Frontal cortex (tissue), 4 donors: Measurements from ENCODE around the gene PTRHD1. TPM values are rescaled to one million over a fixed set of nuclear protein-coding genes. Genes with fewer than 3 reads are reported as not detected.
A peak's percentile ranks its signal among the peaks of the same experiment; 100 is the strongest.
"Not testable (repeated sequence)": the region's sequence is repeated elsewhere in the genome, so short reads cannot be mapped to it uniquely, and the experiment has no call there.

Experiments used
- DNase-seq, 2 donors: peaks; one replicate each; pipeline ENCODE4 v3.0.0; 2012; ENCODE audit warnings: low spot score in 2 of 2
- FAIRE-seq: peaks from 2 replicates; lab custom pipeline; 2012; peaks lifted over from hg19 to GRCh38; lab: Jason Lieb, UNC
- total RNA-seq: library from RNA; depleted of rRNA; stranded (reverse); fragments of >200 nt; gene quantifications from one replicate; pipeline ENCODE4 v1.2.3, GENCODE V29; 2014
- donor health status: control.
- donor health status: control.
- donor health status: control.

Gene PTRHD1
- total RNA-seq = 41.2 TPM

DNA sequence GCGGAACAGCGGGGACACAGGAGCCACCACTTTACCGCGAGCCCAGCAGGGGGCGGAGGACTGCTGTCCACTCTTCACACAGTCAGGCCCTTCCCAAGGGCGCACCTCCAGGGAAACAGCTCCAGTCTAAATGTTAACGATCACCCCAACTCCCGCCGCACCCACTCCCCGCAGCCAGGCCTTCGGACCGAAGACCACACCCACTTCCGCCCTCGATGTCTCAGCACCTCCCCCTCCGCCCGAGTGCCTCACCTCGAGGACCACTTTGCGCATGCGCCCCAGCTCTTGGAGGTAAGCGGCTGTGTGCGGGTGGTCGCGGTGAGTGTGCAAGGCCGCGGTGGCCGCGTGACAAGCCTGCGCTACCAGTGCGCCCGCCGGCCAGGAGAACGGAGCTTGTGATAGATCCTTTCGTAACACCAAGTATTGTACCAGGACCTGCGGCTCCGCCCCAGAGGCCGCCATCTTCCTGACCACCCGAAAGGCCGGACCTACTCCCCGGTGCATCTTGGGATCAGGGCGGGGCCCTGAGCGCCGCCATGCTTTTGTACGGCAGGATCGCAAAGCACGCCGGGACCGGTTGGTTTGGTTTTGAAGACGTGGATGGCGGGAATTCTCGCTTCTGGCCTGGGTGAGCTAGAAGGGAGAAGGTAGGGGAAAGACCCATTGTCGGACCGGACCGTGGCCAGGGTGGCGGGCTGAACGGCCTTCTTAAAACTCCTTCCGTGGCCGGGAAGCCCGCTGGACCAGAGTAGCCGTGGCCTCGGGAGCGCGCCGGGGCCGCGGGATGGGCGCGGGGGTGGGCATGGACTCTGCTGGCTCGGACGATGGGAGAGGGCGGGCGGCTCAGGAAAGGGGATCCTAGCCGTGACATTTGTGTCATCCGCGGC is at the start of gene PTRHD1, which contains the start of gene CENPO:
TSS of gene PTRHD1 (minus strand) at position 518 of the 887 bp plus-strand sequence. CDS start at position 504, 14 bp downstream.
TSS of gene CENPO (plus strand) at position 552 of the 887 bp plus-strand sequence. CDS start 495 bp downstream, outside the sequence.
- FAIRE-seq (no peak), DNase-seq (peak; percentile 92)

DNA sequence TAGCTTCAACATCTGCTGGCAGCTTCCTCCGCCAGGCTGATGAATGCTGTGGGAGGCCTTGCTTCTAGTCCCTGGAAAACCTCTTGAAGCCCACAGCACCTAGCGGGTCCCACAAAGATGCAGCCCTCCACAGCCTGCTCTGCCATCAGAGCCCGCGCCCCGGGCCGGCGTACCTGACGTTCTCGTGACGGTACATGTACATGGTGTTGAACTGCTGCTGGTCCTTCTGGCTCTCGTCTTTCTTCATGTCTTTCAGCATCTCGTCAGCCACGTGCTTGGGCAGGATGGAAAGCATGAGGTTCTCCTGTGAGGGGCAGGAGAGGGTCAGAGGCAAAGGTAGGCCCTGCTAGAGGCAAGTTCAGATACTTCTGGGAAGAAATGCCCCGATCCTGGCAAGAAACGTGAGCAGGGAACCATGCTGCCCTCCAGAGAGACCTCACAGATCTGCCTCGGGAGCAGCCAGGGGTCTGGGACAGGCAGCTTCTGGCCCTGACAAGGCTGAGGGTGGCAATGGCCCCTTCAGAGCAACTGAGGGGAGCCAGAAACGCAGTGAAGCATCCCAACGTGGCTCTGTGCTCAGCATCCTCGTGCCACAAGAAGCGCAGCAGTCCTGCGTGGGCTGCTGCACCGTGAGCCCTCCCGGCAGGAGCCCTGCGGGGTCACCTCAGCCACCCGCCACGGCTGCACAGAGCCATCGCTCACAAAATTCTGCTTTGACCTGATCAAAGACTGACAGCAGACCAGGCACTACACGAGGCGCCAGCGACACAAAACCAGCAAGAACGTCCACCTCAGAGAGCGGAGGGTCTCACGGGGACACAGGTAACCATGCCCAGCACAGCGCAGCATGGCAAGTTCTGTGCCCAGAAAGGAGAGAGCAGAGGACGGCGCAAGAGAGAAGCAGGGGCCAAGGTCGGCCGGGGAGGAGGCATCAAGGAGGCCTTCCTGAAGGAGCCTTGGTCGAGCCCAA is 49.2 kb upstream of the PTRHD1 start:
- no peak for DNase-seq
- FAIRE-seq = no peak

GRCh38 chr2:24840962-24841945 is 48.1 kb upstream of the PTRHD1 start:
- no peak for DNase-seq
- no peak for FAIRE-seq

DNA sequence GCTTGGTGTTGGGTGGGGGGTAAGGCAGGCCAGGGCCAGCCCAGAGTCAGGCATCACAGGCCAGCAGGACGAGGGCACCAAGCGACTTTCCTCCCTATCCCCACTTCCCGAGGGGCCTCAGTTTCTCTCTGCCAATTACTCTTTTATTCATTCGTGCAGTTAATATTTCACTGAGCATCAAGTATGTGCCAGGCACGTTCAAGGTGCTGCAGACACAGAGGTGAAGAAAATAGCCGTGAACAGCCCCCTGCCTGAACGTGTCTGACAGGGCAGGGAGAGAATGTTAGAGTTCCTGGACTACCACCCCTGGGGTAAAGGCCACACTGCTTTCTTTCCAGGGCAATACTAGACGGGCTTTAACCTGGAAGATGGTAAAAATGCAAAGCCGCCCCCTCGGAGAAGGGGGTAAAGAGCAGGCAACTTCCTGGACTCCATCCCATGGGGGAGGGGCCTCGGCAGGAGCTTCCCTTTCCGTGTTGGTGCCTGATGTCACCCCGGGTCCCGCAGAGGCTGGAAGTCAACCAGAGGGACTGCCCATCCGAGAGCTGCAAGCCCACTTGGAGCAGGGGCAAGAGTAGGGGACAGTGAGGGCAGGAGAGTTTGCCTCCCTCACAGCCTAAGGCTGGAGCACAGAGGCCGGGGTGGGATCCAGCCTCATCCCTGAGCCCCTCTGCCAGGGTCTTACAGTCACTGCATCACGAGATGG is 47.1 kb upstream of the PTRHD1 start:
- DNase-seq = no peak
- FAIRE-seq = no peak

GRCh38 chr2:24839729-24840128 is 46.5 kb upstream of the PTRHD1 start:
- no peak for DNase-seq
- FAIRE-seq = no peak

GRCh38 chr2:24838541-24838940 is 45.4 kb upstream of the PTRHD1 start:
- FAIRE-seq (no peak), DNase-seq (no peak)

- DNase-seq = no peak
- FAIRE-seq = no peak
Measured at GRCh38 chr2:24837996-24838513, 44.9 kb upstream of the PTRHD1 start.

DNA sequence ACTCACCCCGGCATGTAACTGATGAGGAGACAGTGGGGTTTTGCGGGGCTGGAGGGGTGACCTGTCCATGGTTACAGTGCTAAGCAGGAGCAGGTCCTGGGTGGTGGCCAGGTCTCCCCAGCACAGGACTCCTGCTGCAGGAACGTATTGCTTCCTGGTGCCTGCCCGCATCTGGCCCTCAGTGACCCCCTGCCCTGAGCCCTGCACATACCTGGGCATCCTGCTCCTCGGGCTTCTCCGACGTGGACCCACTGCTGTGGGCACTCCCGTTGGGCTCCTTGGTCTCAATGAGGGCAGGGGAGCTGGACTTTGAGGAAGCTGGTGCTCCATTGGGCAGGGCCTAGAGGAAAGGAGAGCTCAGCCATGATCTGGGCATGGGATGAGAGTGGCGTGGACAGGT is 43.5 kb upstream of the PTRHD1 start:
- FAIRE-seq = no peak
- no peak for DNase-seq

GRCh38 chr2:24836206-24836605 is 43.0 kb upstream of the PTRHD1 start:
- FAIRE-seq = no peak

GRCh38 chr2:24835411-24835810 is 42.2 kb upstream of the PTRHD1 start:
- not testable (repeated sequence) for DNase-seq, FAIRE-seq

More at GRCh38 chr2:24836206-24836605, 43.0 kb upstream of the PTRHD1 start:
- no peak for DNase-seq

DNA sequence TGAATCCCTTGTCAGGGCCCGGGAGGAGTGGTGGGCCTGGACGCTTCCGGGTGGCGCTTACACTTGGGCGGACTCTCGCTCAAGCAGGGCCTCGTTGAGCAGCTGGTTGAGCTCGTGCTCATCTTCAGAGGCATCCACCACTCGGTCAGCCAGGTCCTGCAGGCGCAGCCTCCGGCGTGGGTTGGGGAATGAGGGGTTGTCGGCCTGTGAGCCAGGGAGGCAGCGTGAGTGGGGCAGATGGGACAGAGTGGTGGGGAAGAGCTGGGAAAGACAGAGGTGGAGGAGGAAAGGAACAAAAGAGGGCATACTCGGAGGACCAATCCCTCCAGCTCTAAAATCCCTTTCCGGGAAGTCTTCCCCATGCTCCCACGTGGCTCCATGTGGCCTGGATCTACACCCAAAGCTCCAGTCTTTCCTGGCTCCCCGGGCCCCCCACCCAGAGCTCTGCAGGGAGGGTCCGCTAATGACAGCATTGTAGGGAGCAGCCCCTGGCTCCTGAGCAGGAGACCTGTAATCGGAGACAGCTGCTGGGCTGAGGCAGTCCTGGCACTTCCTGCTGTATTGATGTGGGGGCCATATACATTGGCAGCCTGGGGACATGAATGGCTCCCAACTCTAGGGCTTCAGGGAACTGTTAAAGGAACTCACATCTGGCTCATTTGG is 41.7 kb upstream of the PTRHD1 start:
- FAIRE-seq (no peak), DNase-seq (no peak)

DNA sequence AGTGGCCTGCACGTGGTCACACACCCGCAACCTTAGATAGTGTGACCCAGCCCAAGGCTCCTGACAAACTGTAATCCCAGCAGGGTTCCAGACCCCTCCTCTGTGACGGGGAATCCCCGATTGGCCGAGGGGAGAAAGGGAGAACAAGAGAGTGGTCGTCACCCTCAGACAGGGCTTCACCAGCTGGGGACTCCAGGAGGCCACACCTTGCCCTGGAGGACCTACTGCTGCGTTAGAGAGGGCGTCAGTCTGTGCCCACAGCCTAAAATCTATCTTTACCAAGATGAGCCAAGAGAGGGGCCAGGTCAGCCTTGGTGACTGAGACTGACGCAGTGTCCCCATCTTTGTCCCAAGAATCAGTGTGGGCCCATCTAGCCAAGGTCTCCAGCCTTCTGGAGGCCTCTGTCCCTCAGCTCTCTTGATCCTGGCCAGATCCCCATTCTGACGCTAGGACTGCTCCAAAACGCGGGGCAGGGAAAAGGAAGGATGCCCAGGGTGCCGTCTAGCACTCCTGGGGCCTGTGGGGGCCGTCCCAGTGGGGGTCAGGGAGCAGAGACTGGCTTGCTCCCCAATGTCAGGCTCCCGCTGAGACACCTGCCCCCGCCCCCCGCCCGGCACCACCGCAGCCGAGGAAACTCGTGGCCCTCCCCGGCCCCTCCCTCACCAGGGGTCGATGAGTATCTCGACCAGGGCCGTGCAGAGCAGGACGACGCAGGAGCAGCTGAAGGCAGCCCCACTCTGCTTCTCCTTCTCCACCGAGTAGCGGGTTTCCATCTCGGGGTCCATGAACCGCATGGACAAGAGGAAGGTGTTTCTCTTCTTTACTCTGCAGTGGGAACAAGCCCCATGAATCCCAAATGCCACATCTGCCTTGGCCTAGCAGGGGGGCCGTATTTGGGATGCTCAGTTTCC is 40.9 kb upstream of the PTRHD1 start:
- DNase-seq = no peak
- no peak for FAIRE-seq

- DNase-seq (no peak), FAIRE-seq (no peak)
Measured at GRCh38 chr2:24832931-24833701, 39.9 kb upstream of the PTRHD1 start.

DNA sequence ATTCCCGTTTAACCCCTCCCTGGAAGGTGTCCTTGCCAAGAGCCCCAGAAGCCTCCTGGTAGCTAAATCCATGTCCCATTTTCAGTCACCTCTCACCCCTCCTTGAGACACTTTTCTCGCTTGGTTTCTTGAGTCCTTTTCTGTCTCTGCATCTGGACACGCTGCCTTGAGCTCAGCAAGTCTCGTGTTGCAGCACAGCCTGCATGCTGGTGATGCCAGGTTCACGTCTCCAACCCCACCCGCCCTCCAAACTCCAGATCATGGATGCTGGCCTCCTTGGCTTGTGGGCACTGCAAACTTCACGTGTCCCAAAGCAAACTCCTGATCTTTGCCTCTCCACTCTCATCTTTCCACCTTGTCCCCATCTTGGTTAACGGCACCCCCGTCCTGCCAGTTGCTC is 39.3 kb upstream of the PTRHD1 start:
- DNase-seq = no peak
- no peak for FAIRE-seq

DNA sequence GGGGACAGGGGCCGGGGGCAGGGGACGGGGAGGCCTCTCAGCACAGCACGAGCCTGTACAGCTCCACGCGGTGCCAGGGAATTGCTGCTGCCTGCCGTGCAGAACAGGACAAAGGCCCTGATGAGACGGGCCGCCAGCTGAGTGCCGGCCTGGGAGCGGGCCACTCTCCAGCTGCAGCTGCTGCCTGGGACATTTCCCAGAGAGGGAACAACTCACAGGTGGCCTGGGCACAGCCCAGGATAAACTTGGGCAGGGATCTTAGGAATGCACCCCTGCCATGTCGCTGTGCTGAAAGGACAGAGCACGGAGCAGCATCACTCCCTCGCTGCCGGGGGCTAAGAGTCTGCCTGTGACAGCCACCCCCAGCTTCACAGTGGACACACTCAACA is 38.9 kb upstream of the PTRHD1 start:
- DNase-seq = peak; percentile 81 to 86

More for the DNA sequence above, 38.9 kb upstream of the PTRHD1 start:
- FAIRE-seq = no peak
